Esophagus squamous epithelium (tissue), 5 donors: Measurements from ENCODE around the gene LDLRAD4. TPM values are rescaled to one million over a fixed set of nuclear protein-coding genes. Genes with fewer than 3 reads are reported as not detected.

Source experiments
- DNase-seq: peaks from one replicate; lab custom pipeline; 2025; lab: John Stamatoyannopoulos, UW
- H3K27ac ChIP-seq, 4 donors: fragments of 200-600 bp; sonication (generic); one replicate each; pipeline ENCODE4 v1.5.1; 2016 to 2019; ENCODE audit warnings: mild to moderate bottlenecking in 1 of 4
- H3K27me3 ChIP-seq, 4 donors: fragments of 200-600 bp; sonication (generic); 1 replicate in 3 of 4; 2 replicates in 1 of 4; pipeline versions ENCODE4 v1.5.1 to v1.6.0; 2017 to 2021; ENCODE audit warnings: antibody characterized with exemption in 1 of 4
- H3K36me3 ChIP-seq, 3 donors: fragments of 200-600 bp; sonication (generic); one replicate each; pipeline ENCODE4 v1.5.1; 2016 to 2019
- H3K4me1 ChIP-seq, 3 donors: fragments of 200-600 bp; sonication (generic); one replicate each; pipeline ENCODE4 v1.5.1; 2017 to 2019
- H3K4me3 ChIP-seq, 4 donors: fragments of 200-600 bp; sonication (generic); 1 replicate in 3 of 4; 2 replicates in 1 of 4; pipeline ENCODE4 v1.5.1; 2016 to 2019; ENCODE audit warnings: mild to moderate bottlenecking in 2 of 4, moderate library complexity in 1 of 4
- H3K9me3 ChIP-seq, 3 donors: fragments of 200-600 bp; sonication (generic); one replicate each; pipeline ENCODE4 v1.5.1; 2016 to 2019
- CTCF ChIP-seq, 6 experiments: fragments of 450-650 bp in 4 of 6; fragments of 200-600 bp in 2 of 6; sonication (generic) in 2 of 6; IDR thresholded peaks; one replicate each; pipeline ENCODE4 v1.5.1; 2016 to 2019; ENCODE audit warnings: antibody characterized with exemption in 6 of 6, mild to moderate bottlenecking in 4 of 6, moderate library complexity in 4 of 6
- POLR2A ChIP-seq, 4 donors: fragments of 450-650 bp; IDR thresholded peaks; one replicate each; pipeline ENCODE4 v1.6.1; 2017; ENCODE audit warnings: antibody characterized with exemption in 4 of 4, mild to moderate bottlenecking in 4 of 4, moderate library complexity in 3 of 4
- WGBS, 2 donors: methylation state at CpG; one replicate each; pipeline ENCODE4 v1.1.5; 2018; 5-methylcytosine and 5-hydroxymethylcytosine counted together
- intact Hi-C: fragments of 100-400 bp; cut with DNase I; formaldehyde crosslinking; loops from one replicate; pipeline ENCODE4 v1.15.0; 2022
- small RNA-seq, 4 donors: library from RNA; depleted of rRNA; stranded (forward); fragments of <200 nt; gene quantifications; one replicate each; pipeline ENCODE3, GENCODE V24; 2016
- total RNA-seq, 4 donors: library from RNA; depleted of rRNA; stranded (reverse); fragments of >200 nt; gene quantifications; one replicate each; pipeline ENCODE4 v1.1.0, GENCODE V29; 2016
- donor health status: DM: yes; HTN: yes; CAD: no.

Gene LDLRAD4
- total RNA-seq, 4 donors from 2014 or later, result 0.91 to 17.9 (median 6.8) TPM

- Histone ChIP-seq H3K27ac (no peak overlapping the region), H3K4me3 (no peak overlapping the region), H3K36me3 (no peaks in the 10 kb centered on the region), H3K27me3 (no peaks in the 10 kb centered on the region), H3K4me1 (no peaks in the 10 kb centered on the region), H3K9me3 (peaks cover 0 to 19% (median 3%) of the 10 kb centered on the region in 3 donors)
- intact Hi-C loops, result no loop called here
- 89 to 93% methylated on average over 3 of the region's 3 CpGs for WGBS, 2 donors
- no peak for DNase-seq
- TF ChIP-seq CTCF (IDR thresholded peaks at IDR 0.05) (no peak), POLR2A (IDR thresholded peaks at IDR 0.05) (no peak)
Observed at GRCh38 chr18:13696961-13697360, 478.4 kb downstream of the LDLRAD4 start.

- no peak overlapping the region for H3K4me3 ChIP-seq
- TF ChIP-seq POLR2A (IDR thresholded peaks at IDR 0.05) (no peak), CTCF (IDR thresholded peaks at IDR 0.05) (no peak)
- peaks cover 0 to 34% (median 4%) of the 10 kb centered on the region in 3 donors for H3K9me3 ChIP-seq
- intact Hi-C loops, result no loop called here
- 100% methylated on average over 1 of the region's 1 CpG for WGBS, 2 donors
- H3K4me1 ChIP-seq, result no peaks in the 10 kb centered on the region
- H3K27ac ChIP-seq, result no peak overlapping the region
- H3K27me3 ChIP-seq, result no peaks in the 10 kb centered on the region
- no peak for DNase-seq
- no peaks in the 10 kb centered on the region for H3K36me3 ChIP-seq
Observed at GRCh38 chr18:13700153-13700552, 481.6 kb downstream of the LDLRAD4 start.

Small RNA genes within 50 kb of the gene (small RNA-seq; reads per million reads assigned to genes)
- 0 reads per million in 4 donors for gene MIR4526
- 0 reads per million in 4 donors for gene MIR5190

Other genes starting within 250 kb of the LDLRAD4 start
- gene CEP192, start 227.4 kb upstream of the LDLRAD4 start, total RNA-seq, result 10 to 100 TPM in 3 of 4 donors, 1 to 10 TPM in 1; 7.3 to 21.6 (median 13.6) TPM